Measurements from ENCODE around the gene SPATA19. TPM values are rescaled to one million over a fixed set of nuclear protein-coding genes. Genes with fewer than 3 reads are reported as not detected.

The SPATA19 gene
- total RNA-seq, 2 donors from 2014 or later = not detected

DNA sequence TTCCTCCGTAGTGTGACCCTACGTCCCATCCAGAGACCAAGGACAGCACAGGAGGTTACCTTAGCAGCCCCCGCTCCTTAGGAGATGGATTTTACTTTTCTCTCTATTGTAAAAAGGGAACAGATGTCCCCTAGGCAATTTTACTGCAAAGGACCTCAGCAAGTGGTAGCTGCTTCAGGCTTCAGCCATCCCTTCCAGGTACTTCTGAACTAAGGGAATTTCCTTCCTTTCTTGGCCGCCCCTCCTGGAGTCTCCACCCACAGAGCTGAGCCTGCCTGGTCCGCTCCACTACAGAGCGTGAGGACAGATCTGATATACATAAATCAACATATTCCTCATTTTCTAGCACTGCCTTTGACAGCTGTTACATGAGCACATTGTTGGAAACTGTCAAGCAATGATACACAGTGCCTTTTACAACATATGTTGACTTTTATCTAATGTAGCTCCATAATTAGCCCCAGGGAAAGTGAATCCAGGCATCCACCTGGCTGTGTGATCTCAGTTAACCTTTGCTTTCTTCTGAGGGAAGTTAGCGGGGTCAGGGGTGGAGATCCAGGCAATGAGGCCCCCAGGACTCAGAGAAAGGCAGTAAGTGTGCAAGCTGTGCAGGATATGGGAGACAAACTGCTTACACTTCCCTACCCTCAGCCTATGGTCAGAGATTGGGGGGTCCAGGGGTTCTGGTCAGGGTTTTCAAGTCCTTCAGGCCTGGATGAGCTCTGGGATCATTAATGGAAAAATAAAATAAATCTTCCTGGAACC is 51.9 kb downstream of the SPATA19 start:
- Histone ChIP-seq H3K9ac (ENCODE audit: extremely low read depth, low read length, poor library complexity, severe bottlenecking) (no peak overlapping the region), H3K9me3 (ENCODE audit: control insufficient read depth, low read length) (no peaks in the 10 kb centered on the region), H3K4me3 (ENCODE audit: low read length) (no peak overlapping the region), H3K27ac (ENCODE audit: low read depth, low read length) (no peak overlapping the region), H3K27me3 (ENCODE audit: control insufficient read depth, insufficient read depth, low read length, poor library complexity, severe bottlenecking) (peaks cover 15% of the 10 kb centered on the region), H3K4me1 (ENCODE audit: control insufficient read depth, insufficient read depth, low read length) (no peaks in the 10 kb centered on the region), H3K36me3 (ENCODE audit: control insufficient read depth, insufficient read depth, low read length) (no peaks in the 10 kb centered on the region)
- peaks cover 22% of the 10 kb centered on the region for H3K27me3 Mint-ChIP-seq (ENCODE audit: insufficient read depth)
- no peak overlapping the region for H3K4me3 Mint-ChIP-seq
- TF ChIP-seq, protein P1, sequence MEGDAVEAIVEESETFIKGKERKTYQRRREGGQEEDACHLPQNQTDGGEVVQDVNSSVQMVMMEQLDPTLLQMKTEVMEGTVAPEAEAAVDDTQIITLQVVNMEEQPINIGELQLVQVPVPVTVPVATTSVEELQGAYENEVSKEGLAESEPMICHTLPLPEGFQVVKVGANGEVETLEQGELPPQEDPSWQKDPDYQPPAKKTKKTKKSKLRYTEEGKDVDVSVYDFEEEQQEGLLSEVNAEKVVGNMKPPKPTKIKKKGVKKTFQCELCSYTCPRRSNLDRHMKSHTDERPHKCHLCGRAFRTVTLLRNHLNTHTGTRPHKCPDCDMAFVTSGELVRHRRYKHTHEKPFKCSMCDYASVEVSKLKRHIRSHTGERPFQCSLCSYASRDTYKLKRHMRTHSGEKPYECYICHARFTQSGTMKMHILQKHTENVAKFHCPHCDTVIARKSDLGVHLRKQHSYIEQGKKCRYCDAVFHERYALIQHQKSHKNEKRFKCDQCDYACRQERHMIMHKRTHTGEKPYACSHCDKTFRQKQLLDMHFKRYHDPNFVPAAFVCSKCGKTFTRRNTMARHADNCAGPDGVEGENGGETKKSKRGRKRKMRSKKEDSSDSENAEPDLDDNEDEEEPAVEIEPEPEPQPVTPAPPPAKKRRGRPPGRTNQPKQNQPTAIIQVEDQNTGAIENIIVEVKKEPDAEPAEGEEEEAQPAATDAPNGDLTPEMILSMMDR (conservative IDR thresholded peaks at IDR 0.05) = no peak
- DNase-seq = no peak
- H3K27ac Mint-ChIP-seq = no peak overlapping the region
- H3K36me3 Mint-ChIP-seq (ENCODE audit: low read depth) = no peaks in the 10 kb centered on the region
- H3K9me3 Mint-ChIP-seq = peaks cover 2% of the 10 kb centered on the region
- WGBS, 2 experiments (ENCODE audit: insufficient coverage in 1 of 2, insufficient read length in 1 of 2) = 87 to 97% methylated on average over 4 to 7 of the region's 7 CpGs
- no peaks in the 10 kb centered on the region for H3K4me1 Mint-ChIP-seq

DNA sequence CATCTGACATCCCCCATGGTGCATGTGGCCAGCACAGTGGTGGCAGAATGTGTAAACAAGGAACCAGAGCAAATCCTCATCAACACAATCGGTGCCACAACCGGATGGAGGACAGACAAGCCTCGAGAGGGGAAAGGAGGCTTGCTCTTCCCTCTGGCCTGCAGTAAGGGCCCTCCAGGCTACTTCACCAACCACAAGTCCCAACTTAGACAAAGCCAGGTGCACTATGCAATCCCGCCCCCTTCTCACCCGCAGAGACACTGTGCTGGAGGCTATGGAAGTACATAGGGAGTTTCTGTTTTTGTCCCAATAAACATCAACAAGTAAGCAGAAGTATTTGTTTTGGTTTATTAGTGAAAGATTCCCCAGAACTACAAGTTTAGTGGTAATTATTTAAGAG is 54.3 kb downstream of the SPATA19 start:
- Mint-ChIP-seq H3K9me3 (peaks cover 2% of the 10 kb centered on the region), H3K27ac (no peak overlapping the region), H3K36me3 (ENCODE audit: low read depth) (no peaks in the 10 kb centered on the region), H3K4me3 (no peak overlapping the region), H3K27me3 (ENCODE audit: insufficient read depth) (peaks cover 31% of the 10 kb centered on the region), H3K4me1 (peaks cover 3% of the 10 kb centered on the region)
- H3K9ac ChIP-seq (ENCODE audit: extremely low read depth, low read length, poor library complexity, severe bottlenecking) = no peak overlapping the region
- H3K4me1 ChIP-seq (ENCODE audit: control insufficient read depth, insufficient read depth, low read length) = no peaks in the 10 kb centered on the region
- no peak overlapping the region for H3K27ac ChIP-seq (ENCODE audit: low read depth, low read length)
- H3K9me3 ChIP-seq (ENCODE audit: control insufficient read depth, low read length) = no peaks in the 10 kb centered on the region
- H3K36me3 ChIP-seq (ENCODE audit: control insufficient read depth, insufficient read depth, low read length) = no peaks in the 10 kb centered on the region
- TF ChIP-seq, protein P1 (conservative IDR thresholded peaks at IDR 0.05) = no peak
- DNase-seq = no peak
- H3K4me3 ChIP-seq (ENCODE audit: low read length) = no peak overlapping the region
- no peaks in the 10 kb centered on the region for H3K27me3 ChIP-seq (ENCODE audit: control insufficient read depth, insufficient read depth, low read length, poor library complexity, severe bottlenecking)
- WGBS, 2 experiments (ENCODE audit: insufficient coverage in 1 of 2, insufficient read length in 1 of 2) = 94% methylated on average over 5 of the region's 5 CpGs; no CpG with 5 or more reads in 1 of the 2 experiments

Other genes with a start within 250 kb of the SPATA19 start
- 10 to 100 TPM; 14.1 to 23.0 TPM for gene IGSF9B, start 111.5 kb upstream of the SPATA19 start, total RNA-seq
- 10 to 100 TPM; 35.8 to 41.8 TPM for gene JAM3, start 223.6 kb upstream of the SPATA19 start, total RNA-seq